HFFc6 (cell line): ENCODE data around the gene ARL4A. TPM values are rescaled to one million over a fixed set of nuclear protein-coding genes. Genes with fewer than 3 reads are reported as not detected.
"Not testable (repeated sequence)": the region's sequence is repeated elsewhere in the genome, so short reads cannot be mapped to it uniquely, and the experiment has no call there.

Experiments used
- DNase-seq: peaks from one replicate; pipeline ENCODE4 v3.0.0-alpha.2; 2018
- H3K27ac Mint-ChIP-seq: 2 replicates; pipeline ENCODE4 v1.8.0; 2020; ENCODE audit warnings: mild to moderate bottlenecking, mixed read lengths
- H3K27me3 Mint-ChIP-seq: 2 replicates; pipeline ENCODE4 v1.8.0; 2021; ENCODE audit warnings: mild to moderate bottlenecking, moderate library complexity, mixed read lengths; ENCODE audit not compliant: insufficient read depth
- H3K36me3 Mint-ChIP-seq: 2 replicates; pipeline ENCODE4 v1.8.0; 2021; ENCODE audit warnings: low read depth, mixed read lengths
- H3K4me1 Mint-ChIP-seq: 2 replicates; pipeline ENCODE4 v1.8.0; 2020; ENCODE audit warnings: low read depth, mixed read lengths
- H3K4me3 Mint-ChIP-seq: 2 replicates; pipeline ENCODE4 v1.8.0; 2020; ENCODE audit warnings: mild to moderate bottlenecking, moderate library complexity, mixed read lengths
- H3K9me3 Mint-ChIP-seq: 2 replicates; pipeline ENCODE4 v1.8.0; 2020; ENCODE audit warnings: mild to moderate bottlenecking, mixed read lengths
- total RNA-seq, 6 experiments: library from RNA; stranded (reverse); fragmentation: NEBNext Ultra II Directional; extraction: Animal tissue kit (Norgen Biotek cat#: 25700); gene quantifications; 2 replicates in 1 of 6; 3 replicates in 5 of 6; pipeline ENCODE4 v1.2.3, GENCODE V29; 2021
- TF ChIP-seq, protein P1 (sequence below): fragments of 200-600 bp; sonication (generic); IDR thresholded peaks from 2 replicates; pipeline ENCODE4 v1.5.0; 2021; ENCODE audit warnings: antibody characterized with exemption, mild to moderate bottlenecking

Gene ARL4A
- total RNA-seq, 6 experiments from 2014 or later = 12.5 to 15.5 (median 14.7) TPM

DNA sequence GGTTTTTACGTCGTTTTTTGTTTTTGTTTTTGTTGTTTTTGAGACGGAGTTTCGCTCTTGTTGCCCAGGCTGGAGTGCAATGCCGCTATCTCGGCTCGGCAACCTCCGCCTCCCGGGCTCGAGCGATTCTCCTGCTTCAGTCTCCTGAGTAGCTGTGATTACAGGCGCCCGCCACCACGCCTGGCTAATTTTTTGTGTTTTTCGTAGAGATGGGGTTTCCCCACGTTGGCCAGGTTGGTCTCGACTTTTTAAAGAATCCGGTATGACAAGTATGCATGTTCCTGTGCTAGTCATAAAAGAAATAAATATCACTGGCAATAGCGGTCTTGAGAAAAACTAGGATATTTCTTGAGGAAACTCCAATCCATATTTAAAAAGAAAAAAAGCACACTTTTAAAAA, 2.7 kb upstream of the ARL4A start:
- peaks cover 19% of the 10 kb centered on the region for H3K36me3 Mint-ChIP-seq
- H3K9me3 Mint-ChIP-seq = no peaks in the 10 kb centered on the region
- no peak overlapping the region for H3K27ac Mint-ChIP-seq
- H3K4me1 Mint-ChIP-seq = peaks cover 34% of the 10 kb centered on the region
- TF ChIP-seq, protein P1, sequence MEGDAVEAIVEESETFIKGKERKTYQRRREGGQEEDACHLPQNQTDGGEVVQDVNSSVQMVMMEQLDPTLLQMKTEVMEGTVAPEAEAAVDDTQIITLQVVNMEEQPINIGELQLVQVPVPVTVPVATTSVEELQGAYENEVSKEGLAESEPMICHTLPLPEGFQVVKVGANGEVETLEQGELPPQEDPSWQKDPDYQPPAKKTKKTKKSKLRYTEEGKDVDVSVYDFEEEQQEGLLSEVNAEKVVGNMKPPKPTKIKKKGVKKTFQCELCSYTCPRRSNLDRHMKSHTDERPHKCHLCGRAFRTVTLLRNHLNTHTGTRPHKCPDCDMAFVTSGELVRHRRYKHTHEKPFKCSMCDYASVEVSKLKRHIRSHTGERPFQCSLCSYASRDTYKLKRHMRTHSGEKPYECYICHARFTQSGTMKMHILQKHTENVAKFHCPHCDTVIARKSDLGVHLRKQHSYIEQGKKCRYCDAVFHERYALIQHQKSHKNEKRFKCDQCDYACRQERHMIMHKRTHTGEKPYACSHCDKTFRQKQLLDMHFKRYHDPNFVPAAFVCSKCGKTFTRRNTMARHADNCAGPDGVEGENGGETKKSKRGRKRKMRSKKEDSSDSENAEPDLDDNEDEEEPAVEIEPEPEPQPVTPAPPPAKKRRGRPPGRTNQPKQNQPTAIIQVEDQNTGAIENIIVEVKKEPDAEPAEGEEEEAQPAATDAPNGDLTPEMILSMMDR = no peak
- H3K4me3 Mint-ChIP-seq = no peak overlapping the region
- H3K27me3 Mint-ChIP-seq = no peaks in the 10 kb centered on the region
- DNase-seq = no peak

DNA sequence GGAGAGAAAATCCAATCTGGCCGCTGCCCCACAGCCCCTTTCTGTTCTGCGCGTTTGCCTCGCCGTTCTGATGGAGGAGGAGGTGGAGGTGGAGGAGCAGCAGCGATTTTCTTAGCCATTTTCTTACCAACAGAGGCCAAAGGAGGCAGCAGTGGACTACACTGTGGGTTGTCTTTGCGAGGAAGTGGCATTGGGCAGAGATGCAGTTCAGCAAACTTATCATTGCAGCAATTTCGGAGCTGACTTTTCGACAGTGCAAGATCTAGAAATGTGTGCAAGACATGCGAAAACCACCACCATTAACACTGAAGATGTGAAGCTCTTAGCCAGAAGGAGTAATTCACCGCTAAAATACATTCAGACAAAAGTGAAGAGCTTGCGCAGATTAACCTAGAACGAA, 1.9 kb upstream of the ARL4A start:
- peak overlapping the region; percentile 10; the same call in 1 of the 2 replicates for H3K4me3 Mint-ChIP-seq
- H3K27ac Mint-ChIP-seq = peak overlapping the region; percentile 77
- peaks cover 42% of the 10 kb centered on the region for H3K4me1 Mint-ChIP-seq
- TF ChIP-seq, protein P1 = no peak; the same call in 1 of the 2 replicates
- H3K27me3 Mint-ChIP-seq = no peaks in the 10 kb centered on the region
- peaks cover 19% of the 10 kb centered on the region for H3K36me3 Mint-ChIP-seq
- H3K9me3 Mint-ChIP-seq = no peaks in the 10 kb centered on the region
- DNase-seq = no peak

DNA sequence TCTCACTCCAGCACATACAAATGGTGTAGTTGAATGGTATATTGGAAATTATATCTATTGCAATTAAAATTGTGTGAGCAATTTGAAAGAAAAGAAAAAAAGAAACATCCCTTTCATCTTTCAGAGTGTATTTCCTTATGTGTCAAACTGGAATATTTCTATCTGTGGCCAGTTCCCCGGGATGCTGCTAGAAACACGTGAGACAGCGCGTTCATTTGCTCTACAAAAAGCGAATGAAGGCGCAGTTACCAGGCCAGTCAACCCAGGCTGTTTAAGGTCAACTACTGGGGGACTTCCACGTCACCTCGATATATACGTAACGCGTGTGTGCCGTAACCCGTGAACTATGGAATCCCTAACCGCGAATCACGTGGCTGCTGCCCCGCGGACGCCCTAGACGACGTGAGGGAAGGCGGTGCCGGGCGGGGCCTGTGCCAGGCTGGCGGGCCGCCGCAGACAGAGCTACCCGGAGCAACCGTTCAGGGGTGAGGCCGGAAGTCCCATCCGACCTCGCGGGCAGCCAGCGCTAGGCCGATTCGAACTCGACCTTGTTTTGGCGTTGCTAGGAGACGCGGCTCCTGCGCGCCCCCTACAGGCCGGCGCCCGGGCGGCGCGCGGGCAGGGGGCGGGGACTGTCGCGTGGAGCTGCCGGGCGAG, 1.1 kb upstream of the ARL4A start:
- H3K4me1 Mint-ChIP-seq = peaks cover 48% of the 10 kb centered on the region
- peak; percentile 84 for DNase-seq
- H3K27ac Mint-ChIP-seq = peak overlapping the region; percentile 51
- peak overlapping the region; percentile 90 for H3K4me3 Mint-ChIP-seq
- H3K9me3 Mint-ChIP-seq = no peaks in the 10 kb centered on the region
- H3K36me3 Mint-ChIP-seq = peaks cover 19% of the 10 kb centered on the region
- TF ChIP-seq, protein P1 = peak; percentile 98
- no peaks in the 10 kb centered on the region for H3K27me3 Mint-ChIP-seq

DNA sequence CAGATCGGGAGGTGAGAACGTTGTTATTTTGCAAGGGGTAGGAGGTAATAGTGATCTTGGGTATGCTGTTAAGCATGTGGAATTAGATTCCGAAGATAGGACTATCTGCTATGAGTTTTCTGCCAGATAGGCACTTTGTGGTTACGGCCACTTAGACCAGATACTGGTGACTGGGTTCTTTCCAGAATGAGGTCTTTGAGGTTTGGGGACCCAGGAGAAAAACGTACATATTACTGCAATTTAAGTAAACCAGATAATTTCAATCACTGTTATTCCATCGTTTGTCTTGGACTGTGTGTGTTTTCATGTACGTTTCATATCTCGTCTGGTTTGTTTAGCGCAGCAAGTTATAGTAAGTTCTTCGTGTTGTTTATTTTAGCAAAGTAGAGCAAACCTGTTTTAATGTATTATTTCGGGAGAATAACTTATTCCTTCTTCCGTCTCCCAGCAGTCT, 312 bp downstream of the ARL4A start:
- DNase-seq = no peak
- Mint-ChIP-seq H3K9me3 (no peaks in the 10 kb centered on the region), H3K4me3 (peak overlapping the region; percentile 90), H3K27me3 (no peaks in the 10 kb centered on the region), H3K27ac (peak overlapping the region; percentile 51), H3K4me1 (peaks cover 48% of the 10 kb centered on the region), H3K36me3 (peaks cover 19% of the 10 kb centered on the region)
- TF ChIP-seq, protein P1 = no peak

DNA sequence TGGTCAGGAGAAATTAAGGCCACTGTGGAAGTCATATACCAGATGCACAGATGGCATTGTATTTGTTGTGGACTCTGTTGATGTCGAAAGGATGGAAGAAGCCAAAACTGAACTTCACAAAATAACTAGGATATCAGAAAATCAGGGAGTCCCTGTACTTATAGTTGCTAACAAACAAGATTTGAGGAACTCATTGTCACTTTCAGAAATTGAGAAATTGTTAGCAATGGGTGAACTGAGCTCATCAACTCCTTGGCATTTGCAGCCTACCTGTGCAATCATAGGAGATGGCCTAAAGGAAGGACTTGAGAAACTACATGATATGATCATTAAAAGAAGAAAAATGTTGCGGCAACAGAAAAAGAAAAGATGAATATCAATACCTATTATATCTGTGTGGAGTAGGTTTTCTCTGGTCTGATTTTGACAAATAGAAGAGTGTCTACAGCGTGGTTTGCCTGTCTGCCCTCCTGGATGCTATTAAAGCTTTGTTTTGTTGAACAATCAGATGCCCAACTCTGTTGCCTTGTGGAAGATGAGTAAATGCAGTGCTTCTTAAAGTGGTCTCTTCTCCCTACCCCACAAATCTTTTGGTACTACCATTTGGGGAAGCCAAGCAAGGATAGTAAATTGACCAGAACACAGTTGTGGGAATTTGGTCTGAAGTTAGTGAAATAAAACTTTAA, 1.2 kb downstream of the ARL4A start:
- peaks cover 19% of the 10 kb centered on the region for H3K36me3 Mint-ChIP-seq
- H3K4me3 Mint-ChIP-seq = peak overlapping the region; percentile 90
- not testable (repeated sequence) for H3K27ac Mint-ChIP-seq

DNA sequence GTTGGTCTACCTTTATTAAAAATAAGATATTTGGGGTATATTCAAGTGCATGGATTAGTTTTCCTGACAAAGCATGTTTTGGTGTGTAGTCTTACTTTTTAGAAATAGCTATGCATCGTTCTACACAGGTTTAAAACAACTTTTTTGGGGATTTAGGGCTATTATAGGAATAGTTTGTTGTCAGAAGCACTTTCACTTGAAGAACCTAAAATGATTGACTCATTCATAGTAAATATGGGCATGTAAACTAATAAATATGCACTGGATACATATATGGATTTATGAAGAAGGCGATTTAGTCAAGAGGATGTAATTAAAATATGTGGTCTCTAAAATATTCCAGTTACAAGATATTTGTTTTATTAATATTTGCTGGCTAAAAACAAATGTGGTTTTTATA, 2.0 kb downstream of the ARL4A start:
- no peaks in the 10 kb centered on the region for H3K27me3 Mint-ChIP-seq
- peak overlapping the region; percentile 90 for H3K4me3 Mint-ChIP-seq
- TF ChIP-seq, protein P1 = no peak
- H3K27ac Mint-ChIP-seq = no peak overlapping the region
- peaks cover 19% of the 10 kb centered on the region for H3K36me3 Mint-ChIP-seq
- DNase-seq = no peak
- H3K4me1 Mint-ChIP-seq = peaks cover 41% of the 10 kb centered on the region
- H3K9me3 Mint-ChIP-seq = no peaks in the 10 kb centered on the region

More for the DNA sequence above, 1.2 kb downstream of the ARL4A start:
- peaks cover 48% of the 10 kb centered on the region for H3K4me1 Mint-ChIP-seq
- DNase-seq, H3K9me3 Mint-ChIP-seq, H3K27me3 Mint-ChIP-seq: not testable (repeated sequence)
